ENCODE data around the gene GALNT2. TPM values are rescaled to one million over a fixed set of nuclear protein-coding genes. Genes with fewer than 3 reads are reported as not detected.
A peak's percentile ranks its signal among the peaks of the same experiment; 100 is the strongest.

Gene GALNT2
- total and polyA plus RNA-seq, 2 donors (not counting 1 experiment from before 2014, with no cell fraction given), result 19.0 to 184 TPM

- no peak overlapping the region for H3K27ac Mint-ChIP-seq
- 95% methylated on average over 6 of the region's 6 CpGs for WGBS (ENCODE audit: insufficient coverage)
- H3K4me3 ChIP-seq (ENCODE audit: control extremely low read depth in 1 of 5, extremely low read depth in 1 of 5, insufficient read depth in 1 of 5, low read depth in 2 of 5, low read length in 4 of 5), result no peak overlapping the region
- no peak for ATAC-seq (ENCODE audit: low read depth)
- peaks cover 15% of the 10 kb centered on the region for H4K20me1 ChIP-seq (ENCODE audit: control insufficient read depth, insufficient read depth, low read length, poor library complexity, severe bottlenecking)
- H3K4me1 Mint-ChIP-seq, result peaks cover 21% of the 10 kb centered on the region
- H3K4me3 Mint-ChIP-seq, result no peak overlapping the region
- no peaks in the 10 kb centered on the region for H3K27me3 ChIP-seq (replicated peaks in 1 of 4; ENCODE audit: control extremely low read depth in 1 of 4, control insufficient read depth in 3 of 4, insufficient read depth in 4 of 4, low read length in 3 of 4)
- no peak for TF ChIP-seq EZH2 (IDR thresholded peaks at IDR 0.05; ENCODE audit: borderline replicate concordance, insufficient read depth, low read depth, low read length, poor library complexity, severe bottlenecking)
- no peak for TF ChIP-seq CTCF (IDR thresholded peaks at IDR 0.05)
- ChIA-PET POLR2A (no interaction called here), CTCF (no interaction called here)
- no peaks in the 10 kb centered on the region for H3K36me3 ChIP-seq (replicated peaks in 1 of 2; ENCODE audit: control extremely low read depth in 1 of 2, control insufficient read depth in 1 of 2, extremely low read depth in 1 of 2, insufficient read depth in 2 of 2, low read length in 1 of 2)
- intact Hi-C loops (cut with micrococcal nuclease), result loop anchor here (10.0 kb wide), 1 partner anchor 211 kb away; no protein-coding TSS in a partner anchor
- H3K9ac ChIP-seq (ENCODE audit: low read length), result no peak overlapping the region
- H3K4me1 ChIP-seq (ENCODE audit: control insufficient read depth in 2 of 2, insufficient read depth in 2 of 2, low read length in 2 of 2), result peaks cover 18% of the 10 kb centered on the region in 2 donors
- no peaks in the 10 kb centered on the region for H3K9me3 Mint-ChIP-seq (ENCODE audit: insufficient read depth)
- H3K4me2 ChIP-seq (replicated peaks; ENCODE audit: low read depth, low read length, poor library complexity, severe bottlenecking), result no peak overlapping the region
- H2AFZ ChIP-seq (ENCODE audit: insufficient read depth, low read depth, low read length, poor library complexity, severe bottlenecking), result no peak overlapping the region
- H3K79me2 ChIP-seq (ENCODE audit: control insufficient read depth, insufficient read depth, low read length), result peaks cover 20% of the 10 kb centered on the region
- H3K9me3 ChIP-seq (ENCODE audit: control extremely low read depth in 1 of 3, control insufficient read depth in 2 of 3, insufficient read depth in 1 of 3, low read length in 2 of 3), result peaks cover 0 to 1% (median 0%) of the 10 kb centered on the region in 3 donors
- no peaks in the 10 kb centered on the region for H3K27me3 Mint-ChIP-seq
- DNase-seq, result no peak
- no peak overlapping the region for H3K27ac ChIP-seq (ENCODE audit: low read length in 2 of 2)
These were observed 2.8 kb upstream of the GALNT2 start for GRCh38 chr1:230064283-230064682.

- Mint-ChIP-seq H3K9me3 (ENCODE audit: insufficient read depth) (no peaks in the 10 kb centered on the region), H3K4me1 (peaks cover 27% of the 10 kb centered on the region), H3K27ac (no peak overlapping the region), H3K27me3 (no peaks in the 10 kb centered on the region), H3K4me3 (peak overlapping the region; percentile 13)
- H3K4me3 ChIP-seq (ENCODE audit: control extremely low read depth in 1 of 5, extremely low read depth in 1 of 5, insufficient read depth in 1 of 5, low read depth in 2 of 5, low read length in 4 of 5), result no peak overlapping the region
- no peak for DNase-seq
- intact Hi-C loops (cut with micrococcal nuclease), result loop anchor here (5.0 to 10.0 kb wide), 4 partner anchors 102 to 798 kb away; no protein-coding TSS in a partner anchor
- H3K9me3 ChIP-seq (ENCODE audit: control extremely low read depth in 1 of 3, control insufficient read depth in 2 of 3, insufficient read depth in 1 of 3, low read length in 2 of 3), result peaks cover 0 to 1% (median 0%) of the 10 kb centered on the region in 3 donors
- H3K36me3 ChIP-seq (replicated peaks in 1 of 2; ENCODE audit: control extremely low read depth in 1 of 2, control insufficient read depth in 1 of 2, extremely low read depth in 1 of 2, insufficient read depth in 2 of 2, low read length in 1 of 2), result no peaks in the 10 kb centered on the region
- H3K4me2 ChIP-seq (replicated peaks; ENCODE audit: low read depth, low read length, poor library complexity, severe bottlenecking), result no peak overlapping the region
- WGBS (ENCODE audit: insufficient coverage), result 100% methylated on average over 1 of the region's 2 CpGs
- TF ChIP-seq EZH2 (IDR thresholded peaks at IDR 0.05; ENCODE audit: borderline replicate concordance, insufficient read depth, low read depth, low read length, poor library complexity, severe bottlenecking) (no peak), CTCF (IDR thresholded peaks at IDR 0.05) (no peak)
- no peak for ATAC-seq (ENCODE audit: low read depth)
- H3K27me3 ChIP-seq (replicated peaks in 1 of 4; ENCODE audit: control extremely low read depth in 1 of 4, control insufficient read depth in 3 of 4, insufficient read depth in 4 of 4, low read length in 3 of 4), result no peaks in the 10 kb centered on the region
- peaks cover 21% of the 10 kb centered on the region for H4K20me1 ChIP-seq (ENCODE audit: control insufficient read depth, insufficient read depth, low read length, poor library complexity, severe bottlenecking)
- ChIA-PET POLR2A (no interaction called here), CTCF (interaction anchor here (1.4 kb wide), 2 partner anchors 247 to 403 kb away, joined by 3 to 6 read pairs; no protein-coding TSS in a partner anchor)
- no peak overlapping the region for H2AFZ ChIP-seq (ENCODE audit: insufficient read depth, low read depth, low read length, poor library complexity, severe bottlenecking)
- H3K4me1 ChIP-seq (ENCODE audit: control insufficient read depth in 2 of 2, insufficient read depth in 2 of 2, low read length in 2 of 2), result peaks cover 18 to 20% of the 10 kb centered on the region in 2 donors
- peaks cover 29% of the 10 kb centered on the region for H3K79me2 ChIP-seq (ENCODE audit: control insufficient read depth, insufficient read depth, low read length)
- H3K9ac ChIP-seq (ENCODE audit: low read length), result no peak overlapping the region
- H3K27ac ChIP-seq (ENCODE audit: low read length in 2 of 2), result no peak overlapping the region
These were observed 1.9 kb upstream of the GALNT2 start for GRCh38 chr1:230065161-230065560.
